ENCODE data around the gene PNCK.
"Not testable (repeated sequence)": the region's sequence is repeated elsewhere in the genome, so short reads cannot be mapped to it uniquely, and the experiment has no call there.

Gene PNCK

GRCh38 chrX:153703036-153703370, 29.4 kb upstream of the PNCK start:
- no peak for DNase-seq
- no peak for TF ChIP-seq GATA1 (IDR thresholded peaks at IDR 0.05; ENCODE audit: low read depth, low read length)

- DNase-seq: no peak
- no peak for TF ChIP-seq GATA1 (IDR thresholded peaks at IDR 0.05; ENCODE audit: low read depth, low read length)
Observed at GRCh38 chrX:153702336-153703035, 28.9 kb upstream of the PNCK start.

- no peak for TF ChIP-seq GATA1 (IDR thresholded peaks at IDR 0.05; ENCODE audit: low read depth, low read length)
- TF ChIP-seq POLR2A (IDR thresholded peaks at IDR 0.05; ENCODE audit: low read length): no peak
- DNase-seq: no peak
Observed at GRCh38 chrX:153701706-153702105, 28.1 kb upstream of the PNCK start.

- DNase-seq: no peak
- TF ChIP-seq GATA1 (IDR thresholded peaks at IDR 0.05; ENCODE audit: low read depth, low read length) (no peak), POLR2A (IDR thresholded peaks at IDR 0.05; ENCODE audit: low read length) (no peak)
Observed at GRCh38 chrX:153700967-153701366, 27.4 kb upstream of the PNCK start.

GRCh38 chrX:153700376-153700945, 26.8 kb upstream of the PNCK start:
- TF ChIP-seq POLR2A (IDR thresholded peaks at IDR 0.05; ENCODE audit: low read length): no peak
- no peak for TF ChIP-seq GATA1 (IDR thresholded peaks at IDR 0.05; ENCODE audit: low read depth, low read length)
- DNase-seq: no peak

GRCh38 chrX:153699784-153700371, 26.3 kb upstream of the PNCK start:
- DNase-seq: not testable (repeated sequence)

- DNase-seq: not testable (repeated sequence)
Observed at GRCh38 chrX:153699210-153699783, 25.7 kb upstream of the PNCK start.

GRCh38 chrX:153697924-153698865, 24.6 kb upstream of the PNCK start:
- no peak for DNase-seq
- no peak for TF ChIP-seq GATA1 (IDR thresholded peaks at IDR 0.05; ENCODE audit: low read depth, low read length)
- TF ChIP-seq POLR2A (IDR thresholded peaks at IDR 0.05; ENCODE audit: low read length): no peak

- DNase-seq: not testable (repeated sequence)
Observed at GRCh38 chrX:153696986-153697722, 23.5 kb upstream of the PNCK start.

GRCh38 chrX:153696538-153696937, 22.9 kb upstream of the PNCK start:
- DNase-seq: not testable (repeated sequence)

- TF ChIP-seq POLR2A (IDR thresholded peaks at IDR 0.05; ENCODE audit: low read length): no peak
- no peak for TF ChIP-seq GATA1 (IDR thresholded peaks at IDR 0.05; ENCODE audit: low read depth, low read length)
- DNase-seq: no peak
Observed at GRCh38 chrX:153696100-153696499, 22.5 kb upstream of the PNCK start.

- no peak for DNase-seq
- TF ChIP-seq POLR2A (IDR thresholded peaks at IDR 0.05; ENCODE audit: low read length) (no peak), GATA1 (IDR thresholded peaks at IDR 0.05; ENCODE audit: low read depth, low read length) (no peak)
Observed at GRCh38 chrX:153694687-153695270, 21.2 kb upstream of the PNCK start.

GRCh38 chrX:153694256-153694655, 20.6 kb upstream of the PNCK start:
- DNase-seq: not testable (repeated sequence)

Data from erythroblast (primary cell).